GM18519 (cell line): ENCODE results near the gene KIF3A.

Experiments
- ATAC-seq: cut with Tn5 transposase; IDR thresholded peaks from one replicate; pipeline ENCODE4 v1.9.1; 2021; ENCODE audit warnings: mild to moderate bottlenecking, moderate library complexity; ENCODE audit not compliant: unreplicated experiment, low FRiP score

Gene KIF3A

GRCh38 chr5:132646583-132647266, 90.6 kb downstream of the KIF3A start:
- no peak for ATAC-seq

- ATAC-seq: no peak
Observed at GRCh38 chr5:132644177-132644576, 93.2 kb downstream of the KIF3A start.
